DLD1 (cell line): ENCODE data around the gene AIFM2.

ENCODE experiments used
- in situ Hi-C: cut with HindIII; loops from 2 replicates; pipeline ENCODE4 v1.10.0; 2017; ENCODE audit warnings: low sequenced_read_pairs

Gene AIFM2

DNA sequence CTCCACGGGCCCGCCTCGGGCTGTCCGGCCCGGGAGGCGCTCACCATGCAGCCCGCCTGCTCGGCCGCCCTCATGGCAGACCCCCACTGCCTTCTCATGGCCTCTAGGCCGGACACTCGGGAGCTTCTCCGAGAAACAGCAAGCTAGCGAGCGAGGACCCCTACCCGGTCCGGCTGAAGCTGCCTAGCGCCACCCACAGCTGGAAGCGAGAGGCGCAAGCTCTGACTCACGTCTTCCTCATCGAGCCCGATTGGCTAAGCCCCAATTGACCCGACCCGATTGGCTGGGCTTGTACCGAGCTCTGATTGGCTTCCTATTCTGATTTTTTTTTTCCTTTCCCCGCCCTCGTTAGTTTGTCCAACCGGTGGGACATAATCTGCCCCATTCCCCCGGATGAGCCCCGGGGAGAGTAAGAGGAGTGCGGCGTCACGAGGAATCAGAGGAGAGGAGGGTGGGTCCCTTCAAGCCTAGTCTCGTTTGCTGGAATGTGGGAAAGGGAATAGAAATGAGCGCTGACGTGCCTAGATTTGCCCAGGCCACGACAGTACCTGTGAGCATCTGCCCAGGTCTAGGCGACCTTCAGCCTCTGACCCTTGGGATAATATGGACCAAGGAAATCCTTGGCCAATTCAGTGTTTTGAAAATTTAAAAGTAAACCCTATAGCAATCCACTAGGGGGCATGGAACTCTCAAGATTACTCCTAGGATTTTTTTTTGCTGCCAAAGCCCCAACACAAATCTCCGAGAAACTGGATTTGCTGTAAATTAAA is 14.0 kb upstream of the AIFM2 start, which contains the start of gene TYSND1:
TSS of gene TYSND1 (minus strand) at position 212 of the 770 bp plus-strand sequence. CDS start at position 98, 114 bp downstream.
- in situ Hi-C loops = no loop called here

GRCh38 chr10:70145666-70146488 is 13.3 kb upstream of the AIFM2 start:
- in situ Hi-C loops = no loop called here

DNA sequence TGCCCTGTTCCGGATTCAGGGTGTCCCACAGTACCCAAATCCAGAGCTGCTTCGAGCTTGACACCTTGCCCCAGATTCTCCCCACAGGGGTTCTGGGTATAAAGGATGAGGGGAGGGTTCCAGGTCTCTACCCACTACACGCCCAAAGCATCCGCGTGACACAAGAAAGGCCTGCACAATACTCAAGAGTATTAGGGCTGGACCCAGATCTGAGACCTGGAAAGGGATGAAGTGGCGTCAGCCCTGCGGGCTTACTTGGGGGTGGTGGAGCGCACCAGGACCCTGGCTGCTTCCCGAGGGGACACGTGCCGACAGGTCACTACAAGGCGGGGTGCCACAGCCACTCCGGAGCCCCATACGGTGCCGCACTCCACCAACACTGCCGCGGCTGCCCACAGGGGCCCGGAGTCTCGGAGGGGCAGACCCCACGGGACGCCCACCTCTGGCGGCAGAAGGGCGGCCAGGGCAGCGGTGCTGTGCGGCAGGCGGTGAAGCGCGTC is 12.6 kb upstream of the AIFM2 start:
- in situ Hi-C loops = no loop called here

- in situ Hi-C loops = no loop called here
These were observed 11.9 kb upstream of the AIFM2 start for GRCh38 chr10:70144372-70145110.

- in situ Hi-C loops = no loop called here
These were observed 9.9 kb upstream of the AIFM2 start for GRCh38 chr10:70142555-70142954.

DNA sequence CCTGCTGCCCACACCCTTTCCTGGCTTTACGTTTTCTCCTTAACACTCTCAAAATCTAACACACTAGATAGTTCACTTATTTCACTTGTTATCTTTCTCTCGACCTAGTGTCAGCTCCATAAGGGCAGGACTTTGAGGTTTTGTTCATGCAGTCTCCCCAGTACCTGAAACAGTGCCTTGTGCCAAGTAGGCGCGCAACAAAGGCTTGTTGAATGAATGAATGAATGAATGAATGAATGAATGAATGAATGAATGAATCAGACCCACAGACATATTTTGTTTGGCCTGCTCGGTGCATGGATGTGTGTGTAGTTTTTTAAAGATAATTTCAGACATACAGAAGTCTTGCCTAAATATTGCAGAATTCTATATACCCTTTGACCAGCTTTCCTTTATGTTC is 7.7 kb upstream of the AIFM2 start:
- in situ Hi-C loops = no loop called here

DNA sequence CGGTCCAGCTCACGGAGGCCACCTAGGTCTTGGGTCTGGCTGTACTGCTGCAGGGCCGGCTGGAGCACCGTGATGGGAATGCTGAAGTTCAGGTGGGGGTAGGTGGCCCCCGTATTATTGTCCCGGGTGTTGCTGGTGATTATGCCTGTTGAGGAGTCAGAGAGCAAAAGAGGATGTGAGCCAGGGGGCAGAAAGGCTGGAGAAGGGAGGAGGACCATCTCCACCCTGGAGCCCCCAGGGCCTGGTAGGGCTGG is 7.3 kb upstream of the AIFM2 start:
- in situ Hi-C loops = no loop called here

DNA sequence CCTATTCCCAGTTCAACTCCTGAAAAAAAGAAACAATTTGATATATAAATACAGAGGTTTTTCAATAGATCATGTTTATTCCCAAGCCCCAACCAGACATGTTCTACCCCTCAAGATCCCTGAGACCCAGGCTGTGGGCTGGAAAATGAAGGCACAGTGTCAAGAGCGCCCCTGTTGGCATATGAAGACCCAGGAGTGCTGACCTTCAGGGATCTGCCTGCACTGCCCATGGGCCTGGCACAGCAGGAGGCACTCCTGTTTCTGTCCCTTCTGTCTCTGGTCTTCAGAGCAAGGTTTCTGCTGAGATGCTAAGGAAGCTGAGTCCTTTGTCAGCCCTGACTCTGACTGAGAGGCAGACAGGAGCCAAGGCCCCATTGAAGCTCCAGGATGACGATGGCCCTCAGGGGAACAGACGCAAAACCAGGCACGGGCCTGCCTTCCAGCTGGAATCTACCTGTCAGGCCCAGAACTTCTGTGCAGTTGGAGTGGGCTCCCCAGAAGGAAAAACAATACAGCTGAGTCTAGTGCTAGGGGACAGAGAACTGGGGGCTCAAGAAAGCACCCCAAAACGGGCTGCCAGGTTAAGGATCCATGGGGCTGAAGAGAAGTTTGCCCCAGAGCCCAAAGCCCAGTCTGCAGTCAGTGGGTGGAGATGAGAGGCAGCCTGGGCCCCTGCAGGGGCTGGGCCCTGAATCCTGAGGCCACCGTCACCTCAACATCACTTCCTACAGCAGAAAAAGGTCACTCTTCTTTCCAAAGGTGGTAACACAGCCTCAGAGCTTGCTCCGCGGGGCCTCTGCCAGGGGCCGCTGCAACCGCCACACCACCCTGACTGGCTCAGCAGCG is 6.7 kb upstream of the AIFM2 start:
- in situ Hi-C loops = no loop called here

DNA sequence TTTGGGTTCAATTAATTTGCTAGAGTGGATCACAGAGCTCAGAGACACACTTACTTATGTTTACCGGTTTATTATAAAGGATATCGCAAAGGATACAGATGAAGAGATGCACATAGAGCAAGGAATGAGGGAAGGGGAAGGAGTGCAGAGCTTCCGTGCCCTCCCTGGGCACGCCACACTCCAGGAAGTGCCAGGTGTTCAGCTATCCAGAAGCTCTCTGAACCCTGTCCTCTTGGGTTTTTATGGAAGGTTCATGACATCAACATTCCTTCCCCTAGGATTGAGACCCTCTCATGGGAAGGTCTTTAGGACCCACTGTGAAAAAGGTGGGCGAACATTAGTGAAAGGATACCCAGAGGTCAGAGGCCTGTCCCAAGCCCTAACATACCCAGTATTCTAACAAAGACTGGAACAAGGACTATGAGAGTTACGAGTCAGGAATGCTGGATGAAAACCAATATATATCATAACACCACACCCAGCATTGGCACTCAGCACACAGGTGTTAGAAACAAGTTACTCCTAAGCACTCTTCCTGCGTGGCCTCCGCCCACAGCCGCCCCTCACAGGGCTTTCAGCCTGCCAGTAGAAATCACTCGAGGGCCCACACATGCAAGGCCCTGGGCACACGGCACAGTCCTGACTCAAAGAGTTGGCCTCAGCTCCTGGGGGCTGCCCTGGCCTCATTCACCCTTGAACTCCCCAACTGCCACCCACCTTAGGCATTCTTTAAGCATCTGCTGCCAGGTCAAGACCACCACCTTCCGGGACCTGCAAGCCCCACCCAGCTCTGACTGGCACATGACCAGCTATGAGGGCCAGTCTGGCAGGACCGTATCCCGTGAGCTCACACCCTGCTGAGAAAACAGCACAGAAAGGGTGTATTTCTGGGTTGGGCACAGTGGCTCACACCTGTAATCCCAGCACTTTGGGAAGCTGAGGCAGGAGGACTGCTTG is 5.6 kb upstream of the AIFM2 start:
- in situ Hi-C loops = no loop called here

GRCh38 chr10:70137135-70137534 is 4.5 kb upstream of the AIFM2 start:
- in situ Hi-C loops = no loop called here

GRCh38 chr10:70135684-70136083 is 3.1 kb upstream of the AIFM2 start:
- in situ Hi-C loops = no loop called here

- in situ Hi-C loops = no loop called here
These were observed 2.4 kb upstream of the AIFM2 start for GRCh38 chr10:70135046-70135445.

- in situ Hi-C loops = no loop called here
These were observed 1.1 kb downstream of the AIFM2 start for GRCh38 chr10:70131560-70131937.

GRCh38 chr10:70130878-70131559 is 1.6 kb downstream of the AIFM2 start:
- in situ Hi-C loops = no loop called here

DNA sequence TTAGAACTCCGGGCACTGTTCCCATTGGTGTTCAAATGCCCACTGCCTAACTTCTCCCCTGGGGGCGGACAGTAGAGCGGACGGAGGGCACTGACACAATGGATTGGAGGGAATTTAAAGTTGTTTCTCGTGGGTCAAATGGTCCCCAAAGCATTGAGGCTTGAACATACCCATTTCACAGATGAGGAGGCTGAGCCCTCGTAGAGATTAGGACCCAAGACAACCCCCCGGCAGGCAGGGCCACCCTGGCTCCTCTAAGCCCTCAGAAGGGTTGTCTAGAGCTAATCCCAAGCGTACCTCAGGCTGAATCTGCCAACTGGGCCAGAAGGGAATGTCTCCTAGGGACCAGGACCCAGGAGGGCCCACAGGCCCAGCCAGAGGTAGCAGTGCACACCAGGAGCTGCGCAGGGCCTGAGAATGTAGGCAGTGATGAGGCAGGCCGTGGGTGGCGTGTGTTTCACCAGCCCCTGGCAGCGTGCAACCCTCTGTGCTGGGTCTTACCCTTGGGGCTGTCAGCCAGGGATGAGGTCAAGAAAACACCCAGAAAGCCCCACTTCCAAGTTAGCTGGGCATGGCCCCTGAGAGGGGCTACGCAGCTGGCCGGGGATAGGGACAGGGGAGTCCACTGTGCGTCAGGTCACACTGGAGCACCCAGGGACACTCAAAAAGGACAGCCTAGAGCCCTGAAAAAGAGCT is 5.8 kb downstream of the AIFM2 start:
- in situ Hi-C loops = no loop called here

- in situ Hi-C loops = no loop called here
These were observed 6.6 kb downstream of the AIFM2 start for GRCh38 chr10:70125918-70126552.

GRCh38 chr10:70124918-70125317 is 7.7 kb downstream of the AIFM2 start:
- in situ Hi-C loops = no loop called here

DNA sequence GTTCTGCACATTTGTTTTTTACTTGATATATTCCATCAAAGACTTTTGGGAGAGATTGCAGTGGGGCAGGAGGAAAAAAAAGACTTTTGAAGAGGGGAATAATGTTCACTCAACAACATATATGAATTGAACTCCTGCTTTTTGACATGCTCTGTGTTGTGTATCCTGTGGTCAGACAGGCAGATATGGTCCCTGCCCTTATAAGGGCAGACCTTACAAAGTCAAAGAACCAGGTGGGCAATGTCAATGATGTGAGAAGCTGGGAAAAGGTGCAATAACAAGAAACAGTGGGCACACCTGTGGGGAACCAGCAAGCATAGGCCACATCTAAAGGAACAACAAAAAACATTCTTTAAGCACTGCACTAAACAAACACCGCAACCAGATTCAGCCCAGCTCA is 8.2 kb downstream of the AIFM2 start:
- in situ Hi-C loops = no loop called here
